ENCODE results near the gene PAM16.

The PAM16 gene

GRCh38 chr16:4386951-4387565 is 35.9 kb upstream of the PAM16 start:
- no peak for DNase-seq (ENCODE audit: low spot score)
- no peak for TF ChIP-seq CTCF (IDR thresholded peaks at IDR 0.05; ENCODE audit: borderline replicate concordance, control extremely low read depth, extremely low read depth, insufficient read depth, missing control alignments)
- in situ Hi-C loops (cut with MboI; ENCODE audit: low sequenced_read_pairs, unreplicated experiment): no loop called here

DNA sequence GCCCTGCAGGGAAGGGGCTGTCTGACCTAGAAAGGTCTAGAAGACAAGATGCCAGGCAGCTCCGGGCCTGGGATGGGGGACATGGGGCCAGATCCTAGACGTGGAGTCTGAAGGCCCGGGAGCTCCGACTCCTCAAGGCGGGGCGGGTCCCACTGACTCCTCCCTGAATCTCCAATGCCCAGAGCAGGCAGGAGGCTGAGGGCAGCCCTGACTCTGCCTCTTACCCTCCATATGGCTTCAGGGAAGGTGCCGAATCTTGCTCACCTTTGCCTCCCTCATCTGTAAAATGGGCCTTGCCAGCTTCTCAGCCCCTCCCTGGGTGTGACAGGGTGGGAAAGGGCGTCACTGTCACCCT is 35.3 kb upstream of the PAM16 start:
- no peak for DNase-seq (ENCODE audit: low spot score)
- in situ Hi-C loops (cut with MboI; ENCODE audit: low sequenced_read_pairs, unreplicated experiment): no loop called here
- TF ChIP-seq CTCF (IDR thresholded peaks at IDR 0.05; ENCODE audit: borderline replicate concordance, control extremely low read depth, extremely low read depth, insufficient read depth, missing control alignments): no peak

DNA sequence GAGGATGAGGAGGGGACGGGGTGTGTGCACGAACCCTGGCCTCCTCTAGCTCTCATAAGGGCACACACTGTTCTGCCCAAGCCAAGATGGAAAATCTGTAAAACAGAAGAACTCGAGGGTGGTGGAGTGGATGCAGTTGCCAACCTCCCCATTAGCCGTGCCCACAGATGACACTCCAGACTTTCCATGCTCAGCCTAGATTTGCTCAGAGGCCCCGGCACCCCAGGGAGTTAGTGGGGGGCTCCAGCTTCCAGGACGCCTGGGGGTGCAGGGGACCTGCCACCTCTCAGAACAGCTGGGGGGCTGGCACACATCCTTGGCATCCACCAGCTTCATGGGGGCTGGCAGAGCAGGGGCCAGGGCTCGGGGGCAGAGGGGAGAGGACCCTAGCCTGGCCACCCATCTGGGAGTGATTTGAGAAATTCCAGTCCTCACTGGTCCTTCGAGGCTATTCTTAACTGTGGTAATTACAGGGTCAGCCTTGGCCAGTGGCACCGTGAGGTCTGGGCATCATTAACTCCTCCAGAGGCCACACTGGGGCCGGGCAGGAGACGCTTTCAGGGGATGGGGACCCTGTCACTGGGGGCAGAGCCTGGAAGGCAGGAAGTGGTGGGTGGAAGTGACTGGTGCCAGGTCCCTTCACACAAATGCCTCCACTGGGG is 34.8 kb upstream of the PAM16 start:
- no peak for TF ChIP-seq CTCF (IDR thresholded peaks at IDR 0.05; ENCODE audit: borderline replicate concordance, control extremely low read depth, extremely low read depth, insufficient read depth, missing control alignments)
- in situ Hi-C loops (cut with MboI; ENCODE audit: low sequenced_read_pairs, unreplicated experiment): no loop called here
- DNase-seq (ENCODE audit: low spot score): no peak

DNA sequence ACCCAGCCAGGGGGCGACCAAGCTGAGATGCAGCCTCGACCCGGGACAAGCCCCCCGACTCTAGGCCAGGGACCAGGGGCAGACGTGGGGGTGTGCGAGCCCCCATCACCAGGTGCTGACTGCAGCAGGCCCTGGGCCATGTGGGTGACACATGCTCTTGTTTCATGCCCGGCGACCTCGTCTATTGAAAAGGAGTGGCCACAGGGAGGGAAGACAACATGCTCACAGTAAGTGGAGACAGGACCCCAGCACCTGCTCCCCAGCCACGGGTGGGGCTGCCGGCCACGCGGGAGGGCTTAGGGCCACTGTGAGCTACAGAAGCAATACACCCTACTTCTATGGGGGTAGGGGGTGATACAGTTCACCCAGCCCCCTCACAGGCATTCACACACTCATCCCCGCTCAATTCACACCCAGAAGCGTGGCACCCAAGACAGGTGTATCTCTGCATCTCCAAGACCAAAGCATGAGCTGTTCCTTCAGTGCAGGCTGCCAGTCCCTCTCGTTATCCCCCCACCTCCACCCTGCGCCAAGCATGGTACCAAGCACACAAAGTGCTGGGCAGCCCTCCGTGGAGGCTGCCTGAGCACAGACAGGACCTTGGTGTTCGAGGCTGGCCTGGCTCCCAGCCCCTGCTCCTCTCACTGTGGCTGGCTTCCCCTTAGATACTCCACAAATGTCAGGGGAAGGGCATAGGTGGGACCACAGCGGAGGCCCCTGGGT is 34.1 kb upstream of the PAM16 start:
- TF ChIP-seq CTCF (IDR thresholded peaks at IDR 0.05; ENCODE audit: borderline replicate concordance, control extremely low read depth, extremely low read depth, insufficient read depth, missing control alignments): no peak
- in situ Hi-C loops (cut with MboI; ENCODE audit: low sequenced_read_pairs, unreplicated experiment): no loop called here
- no peak for DNase-seq (ENCODE audit: low spot score)

- in situ Hi-C loops (cut with MboI; ENCODE audit: low sequenced_read_pairs, unreplicated experiment): no loop called here
- TF ChIP-seq CTCF (IDR thresholded peaks at IDR 0.05; ENCODE audit: borderline replicate concordance, control extremely low read depth, extremely low read depth, insufficient read depth, missing control alignments): no peak
- no peak for DNase-seq (ENCODE audit: low spot score)
These were observed 33.4 kb upstream of the PAM16 start for GRCh38 chr16:4384509-4384942.

GRCh38 chr16:4383591-4384444 is 32.7 kb upstream of the PAM16 start:
- DNase-seq (ENCODE audit: low spot score): no peak
- no peak for TF ChIP-seq CTCF (IDR thresholded peaks at IDR 0.05; ENCODE audit: borderline replicate concordance, control extremely low read depth, extremely low read depth, insufficient read depth, missing control alignments)
- in situ Hi-C loops (cut with MboI; ENCODE audit: low sequenced_read_pairs, unreplicated experiment): no loop called here

Data from GM13976 (cell line).